Measurements from ENCODE around the gene PRKCE. TPM values are rescaled to one million over a fixed set of nuclear protein-coding genes. Genes with fewer than 3 reads are reported as not detected.

PRKCE gene
- total and polyA plus RNA-seq, 2 experiments from 2014 or later: 0.94 to 1.2 TPM

DNA sequence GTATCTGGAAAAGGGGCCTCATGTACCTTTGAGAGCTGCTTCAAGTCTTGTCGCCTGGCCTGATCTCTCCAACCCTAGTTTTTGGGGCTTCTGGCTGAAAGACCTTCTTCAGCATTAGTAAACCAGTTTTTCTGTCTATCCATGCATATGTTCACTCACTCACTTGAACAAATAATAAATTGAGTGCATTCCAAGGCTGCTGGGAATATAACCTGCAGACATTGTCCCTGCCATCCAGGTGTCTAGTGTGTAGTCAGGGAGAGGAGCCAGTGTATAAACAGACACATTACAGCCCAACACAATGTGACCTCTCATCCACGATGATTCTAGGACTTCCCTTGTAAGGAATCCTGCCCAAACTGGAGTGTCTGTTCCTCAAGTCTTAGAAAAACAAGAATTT lies 262.1 kb downstream of the PRKCE start:
- Mint-ChIP-seq H3K36me3 (ENCODE audit: low read depth) (no peaks in the 10 kb centered on the region), H3K9me3 (no peaks in the 10 kb centered on the region), H3K4me3 (no peak overlapping the region), H3K27ac (no peak overlapping the region), H3K4me1 (peaks cover 9% of the 10 kb centered on the region; the same call in 1 of the 3 replicates), H3K27me3 (ENCODE audit: insufficient read depth, low read depth, poor library complexity) (peaks cover 3% of the 10 kb centered on the region)
- no peak overlapping the region for H3K4me3 ChIP-seq
- H3K27me3 ChIP-seq (ENCODE audit: insufficient read depth): no peaks in the 10 kb centered on the region
- H2AFZ ChIP-seq: no peak overlapping the region
- H3K4me2 ChIP-seq: no peak overlapping the region
- no peak for TF ChIP-seq ZNF331 (CRISPR knock-in tag; IDR thresholded peaks at IDR 0.05; ENCODE audit: low read depth)
- TF ChIP-seq POLR2AphosphoS5 (IDR thresholded peaks at IDR 0.05; ENCODE audit: low read depth): no peak
- no peak for TF ChIP-seq CREB1 (CRISPR knock-in tag; IDR thresholded peaks at IDR 0.05; ENCODE audit: low read depth)
- no peak for TF ChIP-seq JUNB (IDR thresholded peaks at IDR 0.05; ENCODE audit: unreplicated experiment)
- TF ChIP-seq, protein P1, sequence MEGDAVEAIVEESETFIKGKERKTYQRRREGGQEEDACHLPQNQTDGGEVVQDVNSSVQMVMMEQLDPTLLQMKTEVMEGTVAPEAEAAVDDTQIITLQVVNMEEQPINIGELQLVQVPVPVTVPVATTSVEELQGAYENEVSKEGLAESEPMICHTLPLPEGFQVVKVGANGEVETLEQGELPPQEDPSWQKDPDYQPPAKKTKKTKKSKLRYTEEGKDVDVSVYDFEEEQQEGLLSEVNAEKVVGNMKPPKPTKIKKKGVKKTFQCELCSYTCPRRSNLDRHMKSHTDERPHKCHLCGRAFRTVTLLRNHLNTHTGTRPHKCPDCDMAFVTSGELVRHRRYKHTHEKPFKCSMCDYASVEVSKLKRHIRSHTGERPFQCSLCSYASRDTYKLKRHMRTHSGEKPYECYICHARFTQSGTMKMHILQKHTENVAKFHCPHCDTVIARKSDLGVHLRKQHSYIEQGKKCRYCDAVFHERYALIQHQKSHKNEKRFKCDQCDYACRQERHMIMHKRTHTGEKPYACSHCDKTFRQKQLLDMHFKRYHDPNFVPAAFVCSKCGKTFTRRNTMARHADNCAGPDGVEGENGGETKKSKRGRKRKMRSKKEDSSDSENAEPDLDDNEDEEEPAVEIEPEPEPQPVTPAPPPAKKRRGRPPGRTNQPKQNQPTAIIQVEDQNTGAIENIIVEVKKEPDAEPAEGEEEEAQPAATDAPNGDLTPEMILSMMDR (conservative IDR thresholded peaks at IDR 0.05; ENCODE audit: low read depth in 2 of 2): no peak
- no peak for TF ChIP-seq EZH2phosphoT487 (IDR thresholded peaks at IDR 0.05; ENCODE audit: unreplicated experiment)
- TF ChIP-seq EZH2 (IDR thresholded peaks at IDR 0.05; ENCODE audit: low read depth, unreplicated experiment): no peak
- no peak for TF ChIP-seq NANOG (IDR thresholded peaks at IDR 0.05; ENCODE audit: borderline replicate concordance)
- TF ChIP-seq ZNF114 (CRISPR knock-in tag; IDR thresholded peaks at IDR 0.05): no peak
- TF ChIP-seq, protein P2, sequence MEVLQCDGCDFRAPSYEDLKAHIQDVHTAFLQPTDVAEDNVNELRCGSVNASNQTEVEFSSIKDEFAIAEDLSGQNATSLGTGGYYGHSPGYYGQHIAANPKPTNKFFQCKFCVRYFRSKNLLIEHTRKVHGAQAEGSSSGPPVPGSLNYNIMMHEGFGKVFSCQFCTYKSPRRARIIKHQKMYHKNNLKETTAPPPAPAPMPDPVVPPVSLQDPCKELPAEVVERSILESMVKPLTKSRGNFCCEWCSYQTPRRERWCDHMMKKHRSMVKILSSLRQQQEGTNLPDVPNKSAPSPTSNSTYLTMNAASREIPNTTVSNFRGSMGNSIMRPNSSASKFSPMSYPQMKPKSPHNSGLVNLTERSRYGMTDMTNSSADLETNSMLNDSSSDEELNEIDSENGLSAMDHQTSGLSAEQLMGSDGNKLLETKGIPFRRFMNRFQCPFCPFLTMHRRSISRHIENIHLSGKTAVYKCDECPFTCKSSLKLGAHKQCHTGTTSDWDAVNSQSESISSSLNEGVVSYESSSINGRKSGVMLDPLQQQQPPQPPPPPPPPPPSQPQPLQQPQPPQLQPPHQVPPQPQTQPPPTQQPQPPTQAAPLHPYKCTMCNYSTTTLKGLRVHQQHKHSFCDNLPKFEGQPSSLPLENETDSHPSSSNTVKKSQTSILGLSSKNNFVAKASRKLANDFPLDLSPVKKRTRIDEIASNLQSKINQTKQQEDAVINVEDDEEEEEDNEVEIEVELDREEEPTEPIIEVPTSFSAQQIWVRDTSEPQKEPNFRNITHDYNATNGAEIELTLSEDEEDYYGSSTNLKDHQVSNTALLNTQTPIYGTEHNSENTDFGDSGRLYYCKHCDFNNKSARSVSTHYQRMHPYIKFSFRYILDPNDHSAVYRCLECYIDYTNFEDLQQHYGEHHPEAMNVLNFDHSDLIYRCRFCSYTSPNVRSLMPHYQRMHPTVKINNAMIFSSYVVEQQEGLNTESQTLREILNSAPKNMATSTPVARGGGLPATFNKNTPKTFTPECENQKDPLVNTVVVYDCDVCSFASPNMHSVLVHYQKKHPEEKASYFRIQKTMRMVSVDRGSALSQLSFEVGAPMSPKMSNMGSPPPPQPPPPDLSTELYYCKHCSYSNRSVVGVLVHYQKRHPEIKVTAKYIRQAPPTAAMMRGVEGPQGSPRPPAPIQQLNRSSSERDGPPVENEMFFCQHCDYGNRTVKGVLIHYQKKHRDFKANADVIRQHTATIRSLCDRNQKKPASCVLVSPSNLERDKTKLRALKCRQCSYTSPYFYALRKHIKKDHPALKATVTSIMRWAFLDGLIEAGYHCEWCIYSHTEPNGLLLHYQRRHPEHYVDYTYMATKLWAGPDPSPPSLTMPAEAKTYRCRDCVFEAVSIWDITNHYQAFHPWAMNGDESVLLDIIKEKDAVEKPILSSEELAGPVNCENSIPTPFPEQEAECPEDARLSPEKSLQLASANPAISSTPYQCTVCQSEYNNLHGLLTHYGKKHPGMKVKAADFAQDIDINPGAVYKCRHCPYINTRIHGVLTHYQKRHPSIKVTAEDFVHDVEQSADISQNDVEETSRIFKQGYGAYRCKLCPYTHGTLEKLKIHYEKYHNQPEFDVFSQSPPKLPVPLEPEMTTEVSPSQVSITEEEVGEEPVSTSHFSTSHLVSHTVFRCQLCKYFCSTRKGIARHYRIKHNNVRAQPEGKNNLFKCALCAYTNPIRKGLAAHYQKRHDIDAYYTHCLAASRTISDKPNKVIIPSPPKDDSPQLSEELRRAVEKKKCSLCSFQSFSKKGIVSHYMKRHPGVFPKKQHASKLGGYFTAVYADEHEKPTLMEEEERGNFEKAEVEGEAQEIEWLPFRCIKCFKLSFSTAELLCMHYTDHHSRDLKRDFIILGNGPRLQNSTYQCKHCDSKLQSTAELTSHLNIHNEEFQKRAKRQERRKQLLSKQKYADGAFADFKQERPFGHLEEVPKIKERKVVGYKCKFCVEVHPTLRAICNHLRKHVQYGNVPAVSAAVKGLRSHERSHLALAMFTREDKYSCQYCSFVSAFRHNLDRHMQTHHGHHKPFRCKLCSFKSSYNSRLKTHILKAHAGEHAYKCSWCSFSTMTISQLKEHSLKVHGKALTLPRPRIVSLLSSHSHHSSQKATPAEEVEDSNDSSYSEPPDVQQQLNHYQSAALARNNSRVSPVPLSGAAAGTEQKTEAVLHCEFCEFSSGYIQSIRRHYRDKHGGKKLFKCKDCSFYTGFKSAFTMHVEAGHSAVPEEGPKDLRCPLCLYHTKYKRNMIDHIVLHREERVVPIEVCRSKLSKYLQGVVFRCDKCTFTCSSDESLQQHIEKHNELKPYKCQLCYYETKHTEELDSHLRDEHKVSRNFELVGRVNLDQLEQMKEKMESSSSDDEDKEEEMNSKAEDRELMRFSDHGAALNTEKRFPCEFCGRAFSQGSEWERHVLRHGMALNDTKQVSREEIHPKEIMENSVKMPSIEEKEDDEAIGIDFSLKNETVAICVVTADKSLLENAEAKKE (CRISPR knock-in tag; IDR thresholded peaks at IDR 0.05): no peak
- TF ChIP-seq, protein P3, sequence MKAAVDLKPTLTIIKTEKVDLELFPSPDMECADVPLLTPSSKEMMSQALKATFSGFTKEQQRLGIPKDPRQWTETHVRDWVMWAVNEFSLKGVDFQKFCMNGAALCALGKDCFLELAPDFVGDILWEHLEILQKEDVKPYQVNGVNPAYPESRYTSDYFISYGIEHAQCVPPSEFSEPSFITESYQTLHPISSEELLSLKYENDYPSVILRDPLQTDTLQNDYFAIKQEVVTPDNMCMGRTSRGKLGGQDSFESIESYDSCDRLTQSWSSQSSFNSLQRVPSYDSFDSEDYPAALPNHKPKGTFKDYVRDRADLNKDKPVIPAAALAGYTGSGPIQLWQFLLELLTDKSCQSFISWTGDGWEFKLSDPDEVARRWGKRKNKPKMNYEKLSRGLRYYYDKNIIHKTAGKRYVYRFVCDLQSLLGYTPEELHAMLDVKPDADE (IDR thresholded peaks at IDR 0.05): no peak
- TF ChIP-seq, protein P4, sequence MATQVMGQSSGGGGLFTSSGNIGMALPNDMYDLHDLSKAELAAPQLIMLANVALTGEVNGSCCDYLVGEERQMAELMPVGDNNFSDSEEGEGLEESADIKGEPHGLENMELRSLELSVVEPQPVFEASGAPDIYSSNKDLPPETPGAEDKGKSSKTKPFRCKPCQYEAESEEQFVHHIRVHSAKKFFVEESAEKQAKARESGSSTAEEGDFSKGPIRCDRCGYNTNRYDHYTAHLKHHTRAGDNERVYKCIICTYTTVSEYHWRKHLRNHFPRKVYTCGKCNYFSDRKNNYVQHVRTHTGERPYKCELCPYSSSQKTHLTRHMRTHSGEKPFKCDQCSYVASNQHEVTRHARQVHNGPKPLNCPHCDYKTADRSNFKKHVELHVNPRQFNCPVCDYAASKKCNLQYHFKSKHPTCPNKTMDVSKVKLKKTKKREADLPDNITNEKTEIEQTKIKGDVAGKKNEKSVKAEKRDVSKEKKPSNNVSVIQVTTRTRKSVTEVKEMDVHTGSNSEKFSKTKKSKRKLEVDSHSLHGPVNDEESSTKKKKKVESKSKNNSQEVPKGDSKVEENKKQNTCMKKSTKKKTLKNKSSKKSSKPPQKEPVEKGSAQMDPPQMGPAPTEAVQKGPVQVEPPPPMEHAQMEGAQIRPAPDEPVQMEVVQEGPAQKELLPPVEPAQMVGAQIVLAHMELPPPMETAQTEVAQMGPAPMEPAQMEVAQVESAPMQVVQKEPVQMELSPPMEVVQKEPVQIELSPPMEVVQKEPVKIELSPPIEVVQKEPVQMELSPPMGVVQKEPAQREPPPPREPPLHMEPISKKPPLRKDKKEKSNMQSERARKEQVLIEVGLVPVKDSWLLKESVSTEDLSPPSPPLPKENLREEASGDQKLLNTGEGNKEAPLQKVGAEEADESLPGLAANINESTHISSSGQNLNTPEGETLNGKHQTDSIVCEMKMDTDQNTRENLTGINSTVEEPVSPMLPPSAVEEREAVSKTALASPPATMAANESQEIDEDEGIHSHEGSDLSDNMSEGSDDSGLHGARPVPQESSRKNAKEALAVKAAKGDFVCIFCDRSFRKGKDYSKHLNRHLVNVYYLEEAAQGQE (IDR thresholded peaks at IDR 0.05; ENCODE audit: unreplicated experiment): no peak
- TF ChIP-seq STAT1 (IDR thresholded peaks at IDR 0.05; ENCODE audit: unreplicated experiment): no peak
- H3K79me2 ChIP-seq (replicated peaks; ENCODE audit: insufficient read depth): no peaks in the 10 kb centered on the region
- H3F3A ChIP-seq (replicated peaks; ENCODE audit: low read depth): no peaks in the 10 kb centered on the region
- no peak for ATAC-seq
- no peak for DNase-seq (ENCODE audit: low spot score)
- no peaks in the 10 kb centered on the region for H3K36me3 ChIP-seq (ENCODE audit: insufficient read depth)
- H3K9me2 ChIP-seq (ENCODE audit: insufficient read depth): no peaks in the 10 kb centered on the region
- no peak overlapping the region for H3K27ac ChIP-seq (ENCODE audit: low read depth)
- no peaks in the 10 kb centered on the region for H4K20me1 ChIP-seq (replicated peaks; ENCODE audit: insufficient read depth)
- H3K4me1 ChIP-seq (ENCODE audit: insufficient read depth): no peaks in the 10 kb centered on the region
